Measurements from ENCODE around the gene SERPINF2.
A peak's percentile ranks its signal among the peaks of the same experiment; 100 is the strongest.
"Not testable (repeated sequence)": the region's sequence is repeated elsewhere in the genome, so short reads cannot be mapped to it uniquely, and the experiment has no call there.

SERPINF2 gene

DNA sequence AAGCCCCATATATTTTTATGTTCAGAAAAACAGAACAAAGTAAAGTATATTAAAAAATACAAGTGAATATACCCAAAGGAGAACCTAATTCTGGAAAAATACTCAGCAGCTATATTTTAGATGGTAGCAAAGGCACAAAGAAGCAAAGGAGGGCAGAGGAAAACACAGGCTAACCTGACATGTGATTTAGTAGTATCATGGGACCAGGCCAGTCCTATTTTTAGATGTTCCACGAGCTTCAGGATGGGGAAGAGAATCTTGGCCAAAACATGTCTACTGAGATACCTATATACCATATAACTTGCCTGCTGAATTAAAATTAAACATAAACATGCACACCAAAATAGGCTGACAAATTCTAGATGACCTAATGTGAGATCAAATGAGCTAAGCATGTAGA is 54.1 kb downstream of the SERPINF2 start:
- DNase-seq: no peak

DNA sequence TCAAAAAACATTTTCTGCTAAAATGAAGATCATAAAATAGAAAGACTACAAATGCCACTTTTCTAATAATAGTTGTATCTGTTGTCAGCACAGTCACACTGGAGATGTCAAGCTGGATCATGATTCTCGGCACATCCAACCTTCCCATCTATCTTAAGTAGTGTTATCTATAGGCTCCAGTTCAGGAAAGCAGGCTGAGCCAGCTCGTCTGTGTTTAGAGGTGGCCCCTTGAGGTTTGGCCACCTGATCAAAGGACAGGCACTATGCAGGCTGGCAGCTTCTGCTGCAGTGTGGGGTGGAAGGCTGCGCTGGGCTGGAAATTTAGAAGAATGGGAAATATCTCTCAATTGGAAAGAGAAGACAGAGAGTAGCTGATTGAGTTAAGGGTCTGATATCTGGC is 54.7 kb downstream of the SERPINF2 start:
- peak; percentile 50 for DNase-seq

DNA sequence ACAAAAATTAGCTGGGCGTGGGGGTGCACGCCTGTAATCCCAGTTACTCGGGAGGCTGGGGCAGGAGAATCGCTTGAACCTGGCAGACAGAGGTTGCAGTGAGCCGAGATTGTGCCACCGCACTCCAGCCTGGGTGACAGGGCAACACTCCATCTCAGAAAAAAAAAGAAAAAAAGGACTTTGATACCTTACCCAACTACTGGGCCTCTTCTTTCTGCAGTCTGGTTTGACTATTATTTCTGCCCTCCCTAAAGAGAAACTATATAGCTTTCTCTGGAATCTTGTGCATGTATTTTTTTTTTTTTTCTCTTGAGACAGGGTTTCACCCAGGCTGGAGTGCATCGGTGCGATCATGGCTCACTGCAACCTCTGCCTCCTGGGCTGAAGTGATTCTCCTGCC is 55.2 kb downstream of the SERPINF2 start:
- not testable (repeated sequence) for DNase-seq

DNA sequence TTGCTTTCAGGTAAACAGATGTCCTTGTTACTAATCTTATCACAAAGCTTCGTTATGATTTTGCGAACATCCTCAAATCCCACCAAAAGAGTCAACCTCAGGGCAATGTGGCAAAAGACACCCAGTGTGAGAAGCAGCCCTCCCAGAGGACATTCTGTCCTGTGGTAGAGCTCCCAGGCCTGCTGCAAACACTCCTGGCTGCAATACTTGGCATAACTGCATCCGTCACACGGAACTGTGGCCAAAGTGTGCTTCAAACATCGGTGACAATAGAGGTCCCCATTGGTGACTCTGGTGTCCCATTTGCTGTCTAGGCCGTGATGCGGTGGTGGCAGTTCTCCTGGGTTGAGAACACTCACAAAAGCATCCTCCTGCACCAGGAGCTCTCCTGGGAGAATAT is 57.6 kb downstream of the SERPINF2 start:
- DNase-seq: no peak

DNA sequence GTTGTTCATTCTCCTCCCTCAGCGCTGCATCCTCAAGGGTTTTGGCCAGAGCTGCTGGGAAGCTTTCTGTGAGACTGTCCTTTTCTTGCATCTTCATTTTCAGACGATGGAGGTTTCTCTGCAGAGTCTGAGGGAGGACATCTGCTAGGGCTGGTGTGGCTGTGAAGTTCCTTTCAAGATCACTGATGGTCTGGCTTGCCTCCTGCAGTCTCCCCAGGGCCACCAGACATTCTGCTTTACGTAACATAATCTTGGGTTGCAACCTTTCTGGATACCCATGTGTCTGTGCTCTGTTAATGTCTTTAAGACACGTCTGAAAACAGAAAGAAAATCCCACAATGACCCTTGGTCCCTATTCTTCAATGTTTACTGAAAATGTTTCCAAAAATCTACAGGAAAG is 58.0 kb downstream of the SERPINF2 start:
- DNase-seq: no peak

DNA sequence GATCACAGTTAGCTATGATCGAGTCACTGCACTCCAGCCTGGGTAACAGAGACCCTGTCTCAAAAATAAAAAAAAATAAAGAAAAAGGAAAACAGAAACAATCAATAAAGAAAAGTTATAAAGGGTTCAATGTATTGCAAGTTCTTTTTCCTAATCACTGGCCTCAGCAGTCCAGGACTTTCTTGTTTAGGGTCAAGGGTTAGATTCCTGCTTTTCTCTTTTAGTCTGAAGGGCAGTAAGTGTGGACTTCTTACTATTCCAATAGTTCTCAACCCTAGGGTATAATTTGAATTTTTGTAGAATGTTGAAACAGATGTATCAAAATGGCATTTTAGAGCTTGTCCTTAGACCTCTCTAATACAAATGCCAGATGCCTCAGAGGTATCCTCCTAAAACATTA is 59.8 kb downstream of the SERPINF2 start:
- DNase-seq: no peak

DNA sequence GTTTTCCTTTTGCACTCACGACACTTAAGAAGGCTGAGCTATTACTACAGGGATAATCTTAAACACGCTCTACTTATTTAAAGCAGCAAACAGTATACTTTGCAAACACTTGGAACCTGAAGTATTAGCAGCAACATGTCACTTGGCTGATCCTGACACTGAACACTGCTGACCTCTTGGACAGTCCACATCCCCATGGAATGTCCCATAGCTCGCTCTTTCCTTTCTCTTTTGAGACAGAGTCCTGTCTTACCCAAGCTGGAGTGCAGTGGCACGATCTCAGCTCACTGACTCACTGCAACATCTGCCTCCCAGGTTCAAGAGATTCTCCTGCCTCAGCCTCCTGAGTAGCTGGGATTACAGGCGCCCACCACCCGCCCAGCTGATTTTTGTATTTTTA is 60.6 kb downstream of the SERPINF2 start:
- DNase-seq: no peak

Measured in eye (tissue), 1 donor.